SH-SY5Y (cell line): ENCODE results near the gene GJA5.

ENCODE experiments used
- GATA2 ChIP-seq: IDR thresholded peaks from 2 replicates; pipeline ENCODE4 v1.6.1; 2011; ENCODE audit warnings: mild to moderate bottlenecking, low read depth, low read length
- GATA3 ChIP-seq: IDR thresholded peaks from 2 replicates; pipeline ENCODE4 v1.6.1; 2011; ENCODE audit warnings: low read depth, mild to moderate bottlenecking, low read length, moderate library complexity

- TF ChIP-seq GATA3 = no peak
- no peak for TF ChIP-seq GATA2
Observed at GRCh38 chr1:147769106-147769505, 8.7 kb upstream of the GJA5 start.
